Measurements from ENCODE around the gene OR52R1.
A peak's percentile ranks its signal among the peaks of the same experiment; 100 is the strongest.

Gene OR52R1

GRCh38 chr11:4766420-4767043 lies 37.6 kb downstream of the OR52R1 start:
- H3K4me3 ChIP-seq (ENCODE audit: low read length) = no peak overlapping the region
- H3K27me3 ChIP-seq (replicated peaks; ENCODE audit: insufficient read depth, low read length) = no peaks in the 10 kb centered on the region
- no peaks in the 10 kb centered on the region for H3K9me2 ChIP-seq (replicated peaks; ENCODE audit: insufficient read depth, low read length)
- H3K9ac ChIP-seq (ENCODE audit: low read length) = no peak overlapping the region
- H3F3A ChIP-seq (ENCODE audit: insufficient read depth, low read length) = no peaks in the 10 kb centered on the region
- H3K36me3 ChIP-seq (replicated peaks; ENCODE audit: insufficient read depth, low read length) = no peaks in the 10 kb centered on the region
- TF ChIP-seq CTCF (IDR thresholded peaks at IDR 0.05; ENCODE audit: low read length) (no peak), EZH2 (optimal IDR thresholded peaks at IDR 0.05; ENCODE audit: low read depth, low read length) (no peak), EZH2phosphoT487 (IDR thresholded peaks at IDR 0.05; ENCODE audit: low read length) (no peak)
- no peak overlapping the region for H3K4me2 ChIP-seq (ENCODE audit: low read depth, low read length)
- DNase-seq = no peak
- H4K20me1 ChIP-seq (ENCODE audit: insufficient read depth, low read length) = no peaks in the 10 kb centered on the region
- no peak overlapping the region for H3K27ac ChIP-seq (ENCODE audit: low read length)
- H2AFZ ChIP-seq (ENCODE audit: low read length) = no peak overlapping the region
- H3K79me2 ChIP-seq (ENCODE audit: low read length) = no peaks in the 10 kb centered on the region
- H3K9me3 ChIP-seq (replicated peaks; ENCODE audit: insufficient read depth, low read length) = no peaks in the 10 kb centered on the region
- H3K4me1 ChIP-seq (ENCODE audit: low read length) = peaks cover 7% of the 10 kb centered on the region

- no peaks in the 10 kb centered on the region for H3K9me3 ChIP-seq (replicated peaks; ENCODE audit: insufficient read depth, low read length)
- H3F3A ChIP-seq (ENCODE audit: insufficient read depth, low read length) = no peaks in the 10 kb centered on the region
- no peak overlapping the region for H3K9ac ChIP-seq (ENCODE audit: low read length)
- H3K79me2 ChIP-seq (ENCODE audit: low read length) = no peaks in the 10 kb centered on the region
- H3K4me2 ChIP-seq (ENCODE audit: low read depth, low read length) = peak overlapping the region; percentile 55; the same call in 1 of the 2 replicates
- 0 out of 2 replicates have a peak overlapping the region, but pooled peaks have one; percentile 9 for H3K27ac ChIP-seq (ENCODE audit: low read length)
- H4K20me1 ChIP-seq (ENCODE audit: insufficient read depth, low read length) = no peaks in the 10 kb centered on the region
- peaks cover 7% of the 10 kb centered on the region for H3K4me1 ChIP-seq (ENCODE audit: low read length)
- no peaks in the 10 kb centered on the region for H3K27me3 ChIP-seq (replicated peaks; ENCODE audit: insufficient read depth, low read length)
- H3K36me3 ChIP-seq (replicated peaks; ENCODE audit: insufficient read depth, low read length) = no peaks in the 10 kb centered on the region
- no peaks in the 10 kb centered on the region for H3K9me2 ChIP-seq (replicated peaks; ENCODE audit: insufficient read depth, low read length)
- H3K4me3 ChIP-seq (ENCODE audit: low read length) = no peak overlapping the region
- H2AFZ ChIP-seq (ENCODE audit: low read length) = peak overlapping the region; percentile 44; the same call in 1 of the 2 replicates
- peak; percentile 55 for DNase-seq
- no peak for TF ChIP-seq EZH2phosphoT487 (IDR thresholded peaks at IDR 0.05; ENCODE audit: low read length)
- no peak for TF ChIP-seq EZH2 (optimal IDR thresholded peaks at IDR 0.05; ENCODE audit: low read depth, low read length)
- TF ChIP-seq CTCF (IDR thresholded peaks at IDR 0.05; ENCODE audit: low read length) = no peak
Observed at GRCh38 chr11:4763096-4763495, 41.1 kb downstream of the OR52R1 start.
